NOMO-1 treated with dmso at 0.1 percent for 144 hours (cell line): Measurements from ENCODE around the gene GNB4.
A peak's percentile ranks its signal among the peaks of the same experiment; 100 is the strongest.

ENCODE experiments used
- DNase-seq: peaks from one replicate; lab custom pipeline; 2025; ENCODE audit not compliant: unreplicated experiment; lab: John Stamatoyannopoulos, UW

Gene GNB4

DNA sequence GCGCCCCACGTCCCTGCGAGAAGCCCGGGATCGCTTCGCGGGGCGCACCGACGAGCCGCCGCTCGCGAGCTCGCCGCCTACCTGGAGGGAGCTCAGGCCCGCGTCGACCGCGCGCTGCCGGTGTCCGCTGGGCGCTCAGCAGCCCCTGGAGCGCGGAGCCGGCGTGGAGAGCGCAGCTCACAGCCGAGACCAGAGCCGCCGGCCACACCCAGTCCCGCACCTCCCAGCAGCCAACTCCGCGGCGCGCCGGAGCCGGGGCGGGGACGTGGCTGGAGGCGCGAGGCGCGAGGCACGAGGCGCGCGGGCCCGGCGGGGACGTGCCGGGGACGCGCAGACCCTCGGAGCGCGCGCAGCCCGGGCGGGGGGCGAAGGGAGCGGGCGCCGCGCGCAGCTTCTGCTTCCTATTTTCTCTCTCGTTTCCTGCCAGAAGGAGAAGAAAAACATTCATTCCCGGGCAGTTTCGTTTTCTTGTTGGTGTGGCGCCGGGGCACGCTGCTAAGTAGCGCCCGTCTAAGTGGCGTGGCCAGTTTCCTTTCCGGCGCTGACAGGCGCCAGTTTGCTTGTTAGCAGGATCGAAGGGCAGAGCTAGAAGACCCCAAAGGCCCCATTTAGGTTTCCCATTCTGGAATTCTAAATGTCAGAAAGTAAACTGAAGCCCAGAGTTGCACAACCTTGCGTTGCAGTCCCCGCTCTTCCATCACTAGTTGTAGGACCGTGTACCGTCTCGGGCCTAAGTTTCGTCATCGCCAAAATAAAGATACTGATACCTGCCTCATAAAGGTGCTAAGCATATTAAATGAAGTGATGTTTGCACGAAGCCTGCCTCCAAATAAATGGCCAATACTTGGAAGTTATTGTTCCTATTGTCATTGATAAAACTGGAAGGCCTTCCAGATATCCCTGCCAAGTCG, at the start of gene GNB4:
GNB4 (minus strand) TSS at position 206 of the 911 bp plus-strand sequence. CDS start 25,270 bp downstream, outside the sequence.
- peak; percentile 94 for DNase-seq

DNA sequence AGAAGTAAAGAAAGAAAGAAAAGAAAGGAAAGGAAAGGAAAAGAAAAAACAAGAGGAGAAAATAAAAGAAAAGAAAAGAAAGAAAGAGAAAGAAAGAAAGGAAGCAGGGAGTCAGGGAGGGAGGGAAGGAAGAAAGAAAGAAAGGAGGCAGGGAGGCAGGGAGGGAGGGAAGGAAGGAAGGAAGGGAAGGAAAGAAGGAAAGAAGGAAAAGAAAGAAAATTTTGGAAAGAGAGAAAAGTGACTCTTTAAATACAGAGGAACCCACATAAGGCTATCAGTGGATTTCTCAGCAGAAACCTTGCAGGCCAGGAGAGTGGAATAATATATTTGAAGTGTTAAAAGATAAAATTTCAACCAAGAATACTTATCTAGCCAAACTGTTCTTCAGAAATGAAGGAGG, 44.2 kb upstream of the GNB4 start:
- no peak for DNase-seq

DNA sequence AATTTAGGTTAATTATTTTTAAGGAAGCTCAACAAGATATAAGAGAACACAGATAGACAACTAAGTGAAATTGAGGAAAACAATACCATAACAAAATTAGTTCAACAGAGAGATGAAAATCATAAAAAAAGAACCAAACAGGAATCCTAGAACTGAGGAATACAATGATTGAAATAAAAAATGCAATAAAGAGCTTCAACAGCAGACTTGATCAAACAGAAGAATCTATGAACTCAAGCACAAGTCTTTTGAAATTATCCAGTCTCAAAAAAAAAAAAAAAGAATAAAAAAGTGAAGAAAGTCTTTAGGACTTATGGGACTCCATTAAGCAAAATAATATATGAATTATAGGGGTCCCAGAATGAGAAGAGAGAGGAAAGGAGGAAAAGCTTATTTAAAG, 42.0 kb upstream of the GNB4 start:
- DNase-seq: no peak

DNA sequence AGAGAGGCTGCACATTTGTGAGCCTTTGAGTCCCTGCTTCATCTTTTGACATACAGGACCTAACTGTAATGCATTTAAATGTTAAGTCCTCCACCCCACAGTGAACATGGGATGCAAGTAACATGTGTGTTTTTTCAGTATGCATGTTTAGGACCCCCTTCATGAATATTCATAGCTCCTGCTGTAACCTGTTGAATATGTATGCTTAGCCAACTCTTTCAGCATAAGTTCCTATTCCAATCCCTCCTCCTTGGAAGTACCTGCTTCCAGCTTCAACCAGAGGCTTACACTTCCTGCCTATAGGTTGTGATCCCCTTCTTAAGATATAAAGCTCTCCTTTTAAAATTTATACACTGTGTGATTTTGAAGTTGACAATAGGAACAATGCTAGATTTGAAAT, 36.9 kb upstream of the GNB4 start:
- DNase-seq: no peak

DNA sequence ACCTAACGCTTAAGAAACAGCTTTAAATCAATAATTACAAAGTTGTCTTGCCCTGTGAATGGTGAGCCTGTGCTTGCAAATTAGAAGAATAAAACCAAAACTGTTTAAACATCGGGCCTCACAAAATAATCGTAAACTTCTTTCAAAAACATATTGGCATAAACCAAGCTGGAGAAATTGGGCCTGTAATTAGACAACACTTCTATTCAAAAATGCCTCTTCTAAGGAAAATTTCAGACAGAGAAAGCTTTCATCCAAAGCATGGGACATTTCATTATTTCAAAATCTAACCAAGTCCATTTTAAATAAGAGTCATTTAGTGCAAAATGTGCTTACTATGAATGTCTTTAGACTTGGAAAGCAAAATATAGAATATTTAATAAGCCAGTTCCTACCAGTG, 35.5 kb upstream of the GNB4 start:
- DNase-seq: no peak

DNA sequence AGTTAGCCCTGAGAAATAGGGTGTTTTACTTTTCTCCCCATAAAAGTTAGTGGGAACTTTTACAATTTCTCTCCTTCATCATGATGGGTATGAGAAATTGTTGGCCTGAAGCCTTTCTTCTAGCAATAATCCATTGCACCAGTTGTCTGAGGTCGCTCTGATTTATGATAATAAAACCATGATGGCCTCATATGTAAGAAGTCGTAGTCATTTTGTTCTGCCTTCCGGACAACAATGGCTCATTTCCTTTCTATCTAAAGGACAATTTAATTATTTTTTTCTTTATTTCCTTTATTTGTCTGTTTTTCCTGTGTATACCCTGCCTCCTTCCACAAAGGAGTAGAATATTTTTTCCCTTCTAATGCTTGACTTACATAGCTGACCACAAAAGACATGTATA, 31.6 kb upstream of the GNB4 start:
- DNase-seq: no peak

DNA sequence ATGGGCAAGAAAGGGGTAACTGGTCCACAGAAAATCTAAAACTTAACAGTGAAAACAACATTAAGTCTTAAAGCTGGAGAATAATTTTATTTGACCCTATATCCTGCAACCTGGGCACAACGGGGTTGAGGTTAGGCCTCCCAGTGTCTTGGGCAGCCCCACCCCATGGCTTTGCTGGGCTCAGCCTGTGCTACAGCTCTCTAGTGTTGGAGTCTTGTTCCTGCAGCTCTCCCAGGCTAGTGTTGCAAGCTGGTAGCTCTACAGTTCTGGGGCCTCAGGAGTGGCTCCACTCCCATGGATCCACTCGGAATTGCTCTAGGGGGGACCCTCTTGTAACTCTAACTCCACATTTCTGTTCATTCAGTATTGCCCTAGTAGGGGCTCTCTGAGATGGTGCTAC, 24.9 kb upstream of the GNB4 start:
- DNase-seq: no peak

DNA sequence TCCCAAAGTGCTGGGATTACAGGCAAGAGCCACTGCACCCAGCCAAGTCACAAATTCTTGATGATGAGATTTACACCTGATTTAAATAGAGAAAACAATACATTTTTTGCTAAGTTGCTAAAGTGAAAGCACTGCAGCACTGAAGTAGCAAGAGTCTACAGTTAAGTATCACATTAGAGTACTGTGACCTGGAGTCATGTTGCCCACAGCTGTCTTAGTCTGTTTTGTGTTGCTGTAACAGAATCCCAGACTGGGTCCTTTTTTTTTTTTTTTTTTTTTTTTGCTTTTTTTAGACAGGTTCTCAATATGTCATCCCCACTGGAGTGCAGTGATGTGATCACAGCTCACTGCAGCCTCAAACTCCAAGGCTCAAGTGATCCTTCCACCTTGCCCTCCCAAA, 23.2 kb upstream of the GNB4 start:
- DNase-seq: no peak

DNA sequence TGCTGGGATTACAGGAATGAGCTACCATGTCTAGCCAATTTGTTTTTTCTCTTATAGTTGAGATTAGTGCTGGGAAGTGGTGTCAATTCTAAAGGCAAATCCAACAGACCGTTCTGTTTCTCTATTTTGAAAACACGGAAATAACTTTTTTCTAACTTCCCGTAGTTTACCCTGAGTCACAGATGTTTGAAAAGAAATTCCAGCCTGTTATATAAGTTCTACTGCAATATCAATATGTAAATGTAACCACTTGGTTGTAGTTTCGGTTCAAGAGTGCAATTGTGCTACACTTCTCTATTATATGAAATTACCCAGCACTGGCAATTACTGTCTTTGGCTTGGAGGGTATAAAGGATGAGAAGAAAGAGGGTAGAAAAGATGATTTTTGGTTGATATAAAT, 22.3 kb upstream of the GNB4 start:
- peak; percentile 49 for DNase-seq

DNA sequence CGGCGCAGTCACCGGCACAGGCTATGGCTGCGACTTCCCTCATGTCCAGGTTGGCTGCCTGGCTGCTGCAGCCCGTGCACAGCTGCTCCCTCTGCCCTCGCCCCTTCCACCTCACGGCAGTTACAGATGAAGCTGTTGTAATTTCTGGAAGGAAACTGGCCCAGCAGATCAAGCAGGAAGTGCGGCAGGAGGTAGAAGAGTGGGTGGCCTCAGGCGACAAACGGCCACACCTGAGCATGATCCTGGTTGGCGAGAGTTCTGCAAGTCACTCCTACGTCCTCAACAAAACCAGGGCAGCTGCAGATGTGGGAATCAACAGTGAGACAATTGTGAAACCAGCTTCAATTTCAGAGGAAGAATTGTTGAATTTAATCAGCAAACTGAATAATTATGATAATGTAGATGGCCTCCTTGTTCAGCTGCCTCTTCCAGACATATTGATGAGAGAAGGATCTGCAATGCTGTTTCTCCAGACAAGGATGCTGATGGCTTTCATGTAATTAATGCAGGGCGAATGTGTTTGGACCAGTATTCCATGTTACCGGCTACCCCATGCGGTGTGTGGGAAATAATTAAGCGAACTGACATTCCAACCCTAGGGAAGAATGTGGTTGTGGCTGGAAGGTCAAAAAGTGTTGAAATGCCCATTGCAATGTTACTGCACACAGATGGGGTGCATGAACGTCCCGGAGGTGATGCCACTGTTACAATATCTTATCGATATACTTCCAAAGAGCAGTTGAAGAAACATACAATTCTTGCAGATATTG, 13.2 kb upstream of the GNB4 start:
- peak; percentile 69 for DNase-seq

DNA sequence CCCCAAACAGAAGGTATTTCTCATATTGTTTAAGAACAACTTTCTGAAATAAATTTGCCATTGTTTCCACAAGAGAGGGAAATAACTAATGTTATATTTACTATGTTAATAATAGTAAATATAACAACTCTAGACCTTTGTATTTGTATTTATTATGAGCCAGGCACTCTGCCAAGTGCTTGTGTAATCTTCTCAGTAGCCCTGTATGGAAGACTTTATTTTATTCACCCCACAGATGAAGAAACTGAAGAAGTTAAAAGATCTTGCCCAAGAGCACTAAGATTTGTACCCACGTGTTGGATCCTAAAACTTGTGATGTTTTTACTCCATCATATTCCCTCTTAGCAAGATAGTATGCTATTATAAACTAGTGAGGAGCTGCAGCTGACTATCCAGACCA, 12.0 kb upstream of the GNB4 start:
- DNase-seq: no peak

DNA sequence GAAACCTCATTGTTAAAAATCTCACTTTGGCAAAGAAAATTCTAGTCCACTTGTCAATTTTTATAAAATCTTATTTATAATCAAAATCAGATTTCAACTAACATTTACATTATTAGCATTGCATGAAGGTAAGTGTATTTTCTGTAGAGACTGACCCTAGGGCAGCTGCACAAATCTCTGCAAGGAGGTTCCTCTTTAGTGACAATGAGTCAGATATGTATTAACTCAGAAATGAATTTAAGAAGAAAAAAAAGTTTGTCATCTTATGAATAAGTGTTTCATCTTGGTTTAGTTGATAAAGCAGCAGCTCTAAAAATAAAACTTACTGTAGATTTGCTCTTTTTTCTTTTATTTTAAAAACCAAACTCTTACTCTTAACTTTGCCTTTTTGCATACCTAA, 9.0 kb upstream of the GNB4 start:
- no peak for DNase-seq

DNA sequence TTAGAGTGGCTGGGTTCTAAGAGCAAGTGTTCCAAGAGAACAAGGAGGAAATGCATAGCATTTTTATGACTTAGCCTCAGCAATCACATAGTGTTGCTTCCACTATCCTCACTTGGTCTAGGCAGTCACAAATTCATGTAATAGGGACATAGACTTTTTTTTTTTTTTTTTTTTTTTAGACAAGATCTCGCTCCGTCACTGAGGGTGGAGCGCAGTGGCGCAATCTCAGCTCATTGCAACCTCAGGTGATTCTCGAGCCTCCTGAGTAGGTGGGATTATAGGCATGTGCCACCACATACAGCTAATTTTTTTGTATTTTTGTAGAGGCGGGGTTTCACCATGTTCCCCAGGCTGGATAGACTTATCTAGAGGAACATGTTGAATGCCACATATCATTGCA, 4.7 kb upstream of the GNB4 start:
- no peak for DNase-seq

DNA sequence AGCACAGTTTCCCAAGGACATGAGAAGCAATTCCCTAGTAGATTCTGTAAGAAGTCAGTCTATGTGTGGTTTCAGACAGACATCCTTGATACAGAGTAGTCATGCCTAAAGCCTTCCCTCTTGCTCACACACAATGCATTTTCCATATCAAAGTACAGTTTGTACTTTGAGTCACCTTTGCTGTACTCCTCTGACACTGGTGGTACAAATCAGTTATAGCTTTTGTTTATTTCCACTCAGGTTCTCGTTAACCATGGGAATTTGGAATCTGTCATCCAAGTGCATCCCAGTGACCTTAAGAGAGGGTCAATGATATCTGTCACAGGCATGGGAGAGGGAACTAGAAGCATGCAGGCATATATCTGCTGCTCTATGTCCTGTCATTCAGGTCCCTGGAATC, 3.6 kb upstream of the GNB4 start:
- no peak for DNase-seq

DNA sequence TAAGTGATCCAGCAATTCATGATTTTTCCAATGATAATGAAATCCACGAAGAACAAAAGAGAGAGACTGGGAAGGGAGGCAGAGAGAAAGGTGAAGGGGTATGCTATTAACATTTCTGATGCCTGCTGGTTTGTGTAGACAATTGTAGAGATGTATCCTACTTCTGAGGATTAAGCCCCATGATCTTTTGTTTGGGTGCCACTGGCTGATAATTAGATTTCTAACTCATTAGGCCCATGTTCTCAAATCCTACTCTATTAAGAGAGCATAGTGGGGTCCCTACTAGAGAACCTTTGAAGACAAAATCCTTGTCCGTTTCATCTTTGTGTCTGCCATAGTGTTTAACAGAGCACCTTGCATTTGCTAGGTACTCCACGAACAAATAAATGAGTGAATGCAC, 2.7 kb upstream of the GNB4 start:
- no peak for DNase-seq

DNA sequence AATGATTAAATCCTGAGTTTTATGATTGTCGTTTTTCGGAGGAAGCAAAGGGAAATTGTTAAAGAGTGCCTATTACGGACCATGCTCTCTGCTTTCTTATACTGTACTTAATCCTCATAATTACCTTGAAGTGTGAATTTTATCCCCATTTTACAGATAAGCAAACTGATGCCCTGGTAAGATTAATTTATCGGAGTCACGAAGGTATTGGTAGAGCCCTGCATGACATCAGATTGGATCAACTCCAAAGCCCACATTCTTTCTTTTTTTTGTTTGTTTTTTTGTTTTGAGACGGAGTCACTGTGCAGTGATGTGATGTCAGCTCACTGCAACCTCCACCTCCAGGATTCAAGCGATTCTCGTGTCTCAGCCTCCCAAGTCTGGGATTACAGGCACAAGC, 1.6 kb upstream of the GNB4 start:
- DNase-seq: no peak

DNA sequence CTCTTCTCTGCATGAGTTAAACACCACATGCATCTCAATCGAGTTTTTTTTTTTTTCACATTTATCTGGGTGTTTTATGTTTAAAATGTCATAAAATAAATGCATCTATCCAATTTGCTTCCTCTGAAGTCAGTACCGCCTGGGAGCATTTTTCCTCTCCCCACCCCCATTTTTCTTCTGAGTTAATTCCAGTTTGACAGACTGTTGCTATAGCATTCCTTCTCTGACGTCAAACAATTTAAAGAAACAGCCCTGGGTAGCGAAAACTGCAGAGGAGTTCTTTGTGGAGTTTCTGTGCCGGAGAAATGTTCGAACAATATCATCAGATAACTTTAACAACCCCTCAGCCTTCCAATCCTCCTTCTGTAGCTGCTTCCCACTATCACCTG, 900 bp upstream of the GNB4 start:
- DNase-seq: no peak

DNA sequence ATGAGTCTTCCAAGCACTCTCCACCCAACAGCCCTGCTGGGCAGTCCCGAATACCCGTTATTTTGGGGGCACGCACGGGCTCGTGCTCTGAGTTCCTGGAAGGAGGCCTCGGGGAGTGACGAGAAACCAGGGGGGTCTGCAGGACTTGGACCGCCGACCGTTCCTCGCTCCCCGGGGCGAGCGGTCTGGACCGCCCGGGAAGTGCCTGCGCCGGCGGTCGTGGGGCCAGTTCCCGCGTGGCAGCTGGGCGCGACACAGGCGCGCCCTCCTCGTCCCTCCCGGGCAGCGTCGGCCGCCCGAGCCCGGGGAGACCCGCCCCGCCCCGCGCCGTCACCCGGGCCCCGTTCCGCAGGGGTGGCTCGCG, 387 bp downstream of the GNB4 start:
- peak; percentile 29 for DNase-seq

DNA sequence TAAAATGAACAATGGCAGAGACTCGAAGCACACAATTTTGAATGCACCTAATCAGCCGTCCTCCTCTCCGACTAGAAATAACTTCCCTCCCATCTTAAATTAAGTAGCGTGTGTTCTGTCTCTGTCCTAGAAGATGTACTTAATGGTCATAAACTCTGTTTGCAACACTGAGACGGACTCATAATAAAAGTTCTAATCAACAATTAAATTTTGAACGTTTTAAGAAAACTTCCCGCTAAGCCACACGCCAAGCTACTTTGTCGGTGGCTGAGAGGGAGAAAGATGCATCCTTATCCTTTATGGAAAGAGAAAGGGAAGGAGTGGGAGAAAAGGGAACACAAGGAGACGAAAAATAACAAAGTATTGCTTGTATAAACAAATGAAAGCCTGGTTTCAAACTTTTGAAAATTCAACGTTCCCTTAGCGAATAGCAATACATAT, 989 bp downstream of the GNB4 start:
- peak; percentile 8 for DNase-seq

DNA sequence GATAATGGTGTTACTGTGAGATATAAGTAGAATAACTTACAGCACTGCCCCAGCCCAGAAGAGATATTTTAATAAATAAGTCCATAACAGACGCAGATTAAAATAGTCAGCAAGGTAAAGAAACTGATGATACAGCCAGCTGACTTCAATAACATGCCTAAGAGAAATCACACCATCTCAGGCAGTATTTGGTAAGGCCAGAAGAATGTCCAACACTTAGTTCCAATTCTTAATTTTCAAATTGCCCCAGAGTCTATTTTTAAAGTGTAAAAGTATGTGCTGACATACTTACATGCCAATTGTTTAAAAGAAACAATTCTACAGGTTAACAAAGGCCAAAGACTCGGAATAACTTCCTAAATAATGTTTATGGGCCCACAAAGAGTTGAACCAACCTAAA, 1.6 kb downstream of the GNB4 start:
- no peak for DNase-seq

DNA sequence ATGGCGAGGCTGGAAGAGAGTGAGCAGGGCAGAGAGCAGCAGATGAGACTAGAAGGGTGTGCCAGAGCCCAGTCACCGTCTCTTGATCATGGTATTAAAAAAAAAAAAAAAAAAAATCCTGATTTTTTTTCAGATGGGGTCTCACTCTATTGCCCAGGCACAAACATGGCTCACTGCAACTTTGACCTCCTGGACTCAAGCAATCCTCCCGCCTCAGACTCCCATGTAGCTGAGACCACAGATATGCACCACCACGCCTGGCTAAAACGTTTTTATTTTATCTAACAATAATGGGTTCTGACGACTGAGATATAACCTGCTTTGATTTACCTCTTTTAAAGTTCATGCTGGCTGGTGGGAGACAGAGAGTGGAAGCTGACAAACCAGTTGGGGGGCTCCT, 4.0 kb downstream of the GNB4 start:
- no peak for DNase-seq

DNA sequence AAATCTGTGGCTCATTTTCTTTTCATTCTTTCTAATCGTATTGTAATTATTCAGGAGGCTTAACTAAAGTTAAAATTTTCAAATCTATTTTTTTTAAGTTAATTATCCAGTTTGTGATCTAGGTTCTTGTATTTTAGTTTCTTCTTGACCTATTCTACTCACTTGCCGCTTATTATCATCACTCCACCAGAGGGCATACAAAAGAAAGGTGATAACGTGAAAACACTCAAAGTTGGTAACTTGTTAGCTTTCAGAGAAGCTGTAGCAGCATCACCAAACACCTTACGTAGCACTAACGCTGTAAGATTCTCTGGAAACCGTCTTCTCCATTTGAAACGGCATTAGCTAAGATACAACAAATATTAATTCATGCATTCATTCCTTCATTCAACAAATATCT, 4.8 kb downstream of the GNB4 start:
- DNase-seq: peak; percentile 3
